Measurements from ENCODE around the gene PRDM13. TPM values are rescaled to one million over a fixed set of nuclear protein-coding genes. Genes with fewer than 3 reads are reported as not detected.

The PRDM13 gene
- total RNA-seq, 4 donors from 2014 or later = not detected

GRCh38 chr6:99605911-99606655, 550 bp upstream of the PRDM13 start:
- intact Hi-C loops (cut with DNase I; ENCODE audit: low total_unique reads) (loop anchor here (5.0 kb wide), 1 partner anchor 856 kb away; the partner anchor contains the start of gene SIM1), in situ Hi-C loops (cut with MboI; ENCODE audit: low sequenced_read_pairs in 4 of 4) (no loop called here)
- H3K9me3 ChIP-seq = no peaks in the 10 kb centered on the region
- no peak overlapping the region for H3K4me3 ChIP-seq
- no peak for TF ChIP-seq POLR2A (IDR thresholded peaks at IDR 0.05)
- no peak for TF ChIP-seq CTCF (IDR thresholded peaks at IDR 0.05 in 4 of 5, conservative IDR thresholded peaks at IDR 0.05 in 1 of 5)
- peaks cover 15 to 30% of the 10 kb centered on the region in 2 donors for H3K4me1 ChIP-seq
- H3K27ac ChIP-seq = no peak overlapping the region
- H3K36me3 ChIP-seq = no peaks in the 10 kb centered on the region
- ATAC-seq = no peak
- peaks cover 100% of the 10 kb centered on the region in 3 donors for H3K27me3 ChIP-seq
- DNase-seq = no peak

GRCh38 chr6:99607416-99608036, 893 bp downstream of the PRDM13 start:
- H3K36me3 ChIP-seq = no peaks in the 10 kb centered on the region
- peaks cover 98 to 100% (median 100%) of the 10 kb centered on the region in 3 donors for H3K27me3 ChIP-seq
- H3K4me3 ChIP-seq = no peak overlapping the region
- peaks cover 15 to 30% of the 10 kb centered on the region in 2 donors for H3K4me1 ChIP-seq
- in situ Hi-C loops (cut with MboI; ENCODE audit: low sequenced_read_pairs in 4 of 4) (no loop called here), intact Hi-C loops (cut with DNase I; ENCODE audit: low total_unique reads) (loop anchor here (5.0 kb wide), 1 partner anchor 855 kb away; the partner anchor contains the start of gene SIM1)
- TF ChIP-seq POLR2A (IDR thresholded peaks at IDR 0.05) = no peak
- no peak for TF ChIP-seq CTCF (IDR thresholded peaks at IDR 0.05 in 4 of 5, conservative IDR thresholded peaks at IDR 0.05 in 1 of 5)
- DNase-seq (no peak), ATAC-seq (no peak)
- no peak overlapping the region for H3K27ac ChIP-seq
- no peaks in the 10 kb centered on the region for H3K9me3 ChIP-seq

- Histone ChIP-seq H3K27me3 (peaks cover 98 to 100% (median 100%) of the 10 kb centered on the region in 3 donors), H3K27ac (no peak overlapping the region), H3K4me1 (peaks cover 10 to 27% of the 10 kb centered on the region in 2 donors), H3K4me3 (no peak overlapping the region), H3K9me3 (no peaks in the 10 kb centered on the region), H3K36me3 (no peaks in the 10 kb centered on the region)
- in situ Hi-C loops (cut with MboI; ENCODE audit: low sequenced_read_pairs in 4 of 4) (no loop called here), intact Hi-C loops (cut with DNase I; ENCODE audit: low total_unique reads) (loop anchor here (5.0 kb wide), 1 partner anchor 854 kb away; the partner anchor contains the start of gene SIM1)
- DNase-seq (no peak), ATAC-seq (no peak)
- TF ChIP-seq CTCF (IDR thresholded peaks at IDR 0.05 in 4 of 5, conservative IDR thresholded peaks at IDR 0.05 in 1 of 5) (no peak), POLR2A (IDR thresholded peaks at IDR 0.05) (no peak)
These were observed 1.6 kb downstream of the PRDM13 start for GRCh38 chr6:99608059-99608885.

GRCh38 chr6:99608886-99609482, 2.4 kb downstream of the PRDM13 start:
- no peak for TF ChIP-seq POLR2A (IDR thresholded peaks at IDR 0.05)
- TF ChIP-seq CTCF (IDR thresholded peaks at IDR 0.05 in 4 of 5, conservative IDR thresholded peaks at IDR 0.05 in 1 of 5) = no peak
- no peak overlapping the region for H3K27ac ChIP-seq
- H3K4me1 ChIP-seq = peaks cover 8 to 23% of the 10 kb centered on the region in 2 donors
- no peak for DNase-seq
- in situ Hi-C loops (cut with MboI; ENCODE audit: low sequenced_read_pairs in 4 of 4) = no loop called here
- peaks cover 98 to 100% (median 99%) of the 10 kb centered on the region in 3 donors for H3K27me3 ChIP-seq
- intact Hi-C loops (cut with DNase I; ENCODE audit: low total_unique reads) = loop anchor here (5.0 kb wide), 1 partner anchor 853 kb away; the partner anchor contains the start of gene SIM1
- no peaks in the 10 kb centered on the region for H3K9me3 ChIP-seq
- ATAC-seq = no peak
- H3K4me3 ChIP-seq = no peak overlapping the region
- H3K36me3 ChIP-seq = no peaks in the 10 kb centered on the region

All from gastrocnemius medialis (tissue), 4 donors.